NCI-H2196 treated with DMSO at 0.1 percent for 48 hours (cell line): ENCODE data around the gene COA5.
"Not testable (repeated sequence)": the region's sequence is repeated elsewhere in the genome, so short reads cannot be mapped to it uniquely, and the experiment has no call there.

Source experiments
- DNase-seq: peaks from one replicate; lab custom pipeline; 2025; ENCODE audit not compliant: unreplicated experiment; lab: John Stamatoyannopoulos, UW

Gene COA5

GRCh38 chr2:98607104-98607503 is 1.2 kb downstream of the COA5 start:
- DNase-seq = no peak

- no peak for DNase-seq
Measured at GRCh38 chr2:98606431-98606830, 1.9 kb downstream of the COA5 start.

- DNase-seq = no peak
Measured at GRCh38 chr2:98605076-98605475, 3.2 kb downstream of the COA5 start.

- DNase-seq = no peak
Measured at GRCh38 chr2:98604547-98604946, 3.8 kb downstream of the COA5 start.

- peak; percentile 22 for DNase-seq
Measured at GRCh38 chr2:98601532-98602132, 6.7 kb downstream of the COA5 start.

- DNase-seq = no peak
Measured at GRCh38 chr2:98598781-98599428, 9.4 kb downstream of the COA5 start.

GRCh38 chr2:98594665-98595064 is 13.6 kb downstream of the COA5 start:
- DNase-seq = not testable (repeated sequence)

GRCh38 chr2:98592565-98592964 is 15.7 kb downstream of the COA5 start:
- DNase-seq = no peak

GRCh38 chr2:98589489-98589888 is 18.8 kb downstream of the COA5 start:
- DNase-seq = no peak

- no peak for DNase-seq
Measured at GRCh38 chr2:98588880-98589431, 19.4 kb downstream of the COA5 start.

GRCh38 chr2:98586551-98587140 is 21.7 kb downstream of the COA5 start:
- DNase-seq = no peak

GRCh38 chr2:98585386-98585785 is 22.9 kb downstream of the COA5 start:
- DNase-seq = no peak

- no peak for DNase-seq
Measured at GRCh38 chr2:98583816-98584618, 24.3 kb downstream of the COA5 start.

- DNase-seq = no peak
Measured at GRCh38 chr2:98583276-98583675, 25.0 kb downstream of the COA5 start.

GRCh38 chr2:98582523-98582922 is 25.8 kb downstream of the COA5 start:
- no peak for DNase-seq

GRCh38 chr2:98580656-98581284 is 27.5 kb downstream of the COA5 start:
- DNase-seq = no peak

- DNase-seq = no peak
Measured at GRCh38 chr2:98579926-98580325, 28.4 kb downstream of the COA5 start.

- no peak for DNase-seq
Measured at GRCh38 chr2:98578231-98578630, 30.1 kb downstream of the COA5 start.

GRCh38 chr2:98577313-98577712 is 31.0 kb downstream of the COA5 start:
- no peak for DNase-seq

- no peak for DNase-seq
Measured at GRCh38 chr2:98576666-98577312, 31.5 kb downstream of the COA5 start.

GRCh38 chr2:98573426-98573825 is 34.9 kb downstream of the COA5 start:
- no peak for DNase-seq
